GM18861 (cell line): ENCODE results near the gene NLN.
A peak's percentile ranks its signal among the peaks of the same experiment; 100 is the strongest.
"Not testable (repeated sequence)": the region's sequence is repeated elsewhere in the genome, so short reads cannot be mapped to it uniquely, and the experiment has no call there.

Experiments
- ATAC-seq: cut with Tn5 transposase; IDR thresholded peaks from one replicate; pipeline ENCODE4 v1.9.1; 2021; ENCODE audit not compliant: unreplicated experiment

Gene NLN

GRCh38 chr5:65730910-65731309, 8.9 kb downstream of the NLN start:
- ATAC-seq: no peak

GRCh38 chr5:65732046-65732445, 10.0 kb downstream of the NLN start:
- not testable (repeated sequence) for ATAC-seq

- ATAC-seq: not testable (repeated sequence)
These were observed 12.3 kb downstream of the NLN start for GRCh38 chr5:65734196-65734775.

- no peak for ATAC-seq
These were observed 12.9 kb downstream of the NLN start for GRCh38 chr5:65734921-65735320.

GRCh38 chr5:65736011-65736410, 14.0 kb downstream of the NLN start:
- ATAC-seq: no peak

GRCh38 chr5:65737842-65738241, 15.8 kb downstream of the NLN start:
- no peak for ATAC-seq

GRCh38 chr5:65738305-65738704, 16.3 kb downstream of the NLN start:
- ATAC-seq: no peak

GRCh38 chr5:65739162-65739561, 17.2 kb downstream of the NLN start:
- ATAC-seq: no peak

GRCh38 chr5:65742565-65743231, 20.7 kb downstream of the NLN start:
- peak; percentile 87 for ATAC-seq

- no peak for ATAC-seq
These were observed 27.3 kb downstream of the NLN start for GRCh38 chr5:65749221-65749844.

GRCh38 chr5:65749956-65750355, 28.0 kb downstream of the NLN start:
- no peak for ATAC-seq

GRCh38 chr5:65750938-65751337, 28.9 kb downstream of the NLN start:
- ATAC-seq: no peak

- ATAC-seq: no peak
These were observed 31.2 kb downstream of the NLN start for GRCh38 chr5:65753189-65753588.

GRCh38 chr5:65758546-65759144, 36.6 kb downstream of the NLN start:
- no peak for ATAC-seq

- ATAC-seq: no peak
These were observed 38.7 kb downstream of the NLN start for GRCh38 chr5:65760504-65761275.

GRCh38 chr5:65762234-65762633, 40.2 kb downstream of the NLN start:
- no peak for ATAC-seq

GRCh38 chr5:65765582-65765981, 43.6 kb downstream of the NLN start:
- no peak for ATAC-seq

- no peak for ATAC-seq
These were observed 44.2 kb downstream of the NLN start for GRCh38 chr5:65766175-65766574.

- ATAC-seq: no peak
These were observed 44.8 kb downstream of the NLN start for GRCh38 chr5:65766781-65767180.

- no peak for ATAC-seq
These were observed 45.6 kb downstream of the NLN start for GRCh38 chr5:65767565-65767964.

- no peak for ATAC-seq
These were observed 46.8 kb downstream of the NLN start for GRCh38 chr5:65768723-65769346.
